ENCODE measurements around the gene PI4KB. TPM values are rescaled to one million over a fixed set of nuclear protein-coding genes. Genes with fewer than 3 reads are reported as not detected.
A peak's percentile ranks its signal among the peaks of the same experiment; 100 is the strongest.

Gene PI4KB
- total and polyA plus RNA-seq, 2 of the 13 experiments (the other 11 are each of a cell fraction or from before 2014, with no cell fraction given) = 19.5 to 29.3 TPM

DNA sequence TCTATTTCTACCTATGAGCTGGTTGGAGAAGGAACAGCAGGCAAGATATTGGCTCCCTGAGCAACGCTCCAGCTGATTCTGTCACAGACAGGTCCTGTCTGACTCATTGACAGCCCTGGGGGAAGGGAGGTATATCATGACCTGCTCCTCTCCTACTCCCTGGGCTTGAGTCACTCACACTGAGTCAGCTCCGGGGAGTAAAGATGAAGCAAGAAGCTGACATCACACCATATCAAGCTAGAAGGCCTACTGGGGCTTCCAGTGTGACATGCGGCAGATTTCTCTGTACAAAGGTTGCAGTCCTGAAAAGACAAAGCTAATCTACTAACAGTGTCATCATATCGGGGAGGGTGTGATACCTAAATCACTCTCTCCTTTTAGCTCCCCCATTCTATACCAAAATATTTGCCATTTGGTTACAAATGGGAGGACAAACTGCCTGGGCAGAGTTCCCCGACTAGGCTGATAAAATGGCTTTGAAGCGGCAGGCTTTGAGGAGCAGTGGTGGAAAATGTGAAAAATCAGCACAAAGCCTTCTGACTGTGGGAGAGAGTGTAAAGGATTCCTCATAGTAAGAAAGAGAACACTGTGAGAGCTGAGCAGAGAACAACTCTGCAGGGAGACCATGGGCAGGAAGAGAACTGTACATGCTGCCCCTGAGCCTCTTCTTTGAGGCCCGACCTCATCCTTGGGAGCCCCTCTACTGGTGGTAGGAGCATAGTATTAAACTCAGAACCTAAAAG lies 15.5 kb downstream of the PI4KB start (continued):
- TF ChIP-seq, protein P1, sequence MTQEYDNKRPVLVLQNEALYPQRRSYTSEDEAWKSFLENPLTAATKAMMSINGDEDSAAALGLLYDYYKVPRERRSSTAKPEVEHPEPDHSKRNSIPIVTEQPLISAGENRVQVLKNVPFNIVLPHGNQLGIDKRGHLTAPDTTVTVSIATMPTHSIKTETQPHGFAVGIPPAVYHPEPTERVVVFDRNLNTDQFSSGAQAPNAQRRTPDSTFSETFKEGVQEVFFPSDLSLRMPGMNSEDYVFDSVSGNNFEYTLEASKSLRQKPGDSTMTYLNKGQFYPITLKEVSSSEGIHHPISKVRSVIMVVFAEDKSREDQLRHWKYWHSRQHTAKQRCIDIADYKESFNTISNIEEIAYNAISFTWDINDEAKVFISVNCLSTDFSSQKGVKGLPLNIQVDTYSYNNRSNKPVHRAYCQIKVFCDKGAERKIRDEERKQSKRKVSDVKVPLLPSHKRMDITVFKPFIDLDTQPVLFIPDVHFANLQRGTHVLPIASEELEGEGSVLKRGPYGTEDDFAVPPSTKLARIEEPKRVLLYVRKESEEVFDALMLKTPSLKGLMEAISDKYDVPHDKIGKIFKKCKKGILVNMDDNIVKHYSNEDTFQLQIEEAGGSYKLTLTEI (CRISPR knock-in tag; conservative IDR thresholded peaks at IDR 0.05) = no peak
- TF ChIP-seq ZMYM2 (CRISPR knock-in tag; IDR thresholded peaks at IDR 0.05) (no peak), RAD21 (CRISPR knock-in tag; IDR thresholded peaks at IDR 0.05) (no peak), NR2F1 (CRISPR knock-in tag; IDR thresholded peaks at IDR 0.05) (no peak), CREB1 (IDR thresholded peaks at IDR 0.05) (peak; percentile 53), CREB1 (CRISPR knock-in tag; IDR thresholded peaks at IDR 0.05) (peak; percentile 50; the same call in 1 of the 2 replicates), TGIF2 (CRISPR knock-in tag; IDR thresholded peaks at IDR 0.05) (peak; percentile 80; the same call in 1 of the 2 replicates), MTF1 (CRISPR knock-in tag; IDR thresholded peaks at IDR 0.05) (no peak), JUN (CRISPR knock-in tag; IDR thresholded peaks at IDR 0.05) (peak; percentile 73; the same call in 1 of the 2 replicates), HOXA9 (CRISPR knock-in tag; IDR thresholded peaks at IDR 0.05; ENCODE audit: borderline replicate concordance) (no peak)

DNA sequence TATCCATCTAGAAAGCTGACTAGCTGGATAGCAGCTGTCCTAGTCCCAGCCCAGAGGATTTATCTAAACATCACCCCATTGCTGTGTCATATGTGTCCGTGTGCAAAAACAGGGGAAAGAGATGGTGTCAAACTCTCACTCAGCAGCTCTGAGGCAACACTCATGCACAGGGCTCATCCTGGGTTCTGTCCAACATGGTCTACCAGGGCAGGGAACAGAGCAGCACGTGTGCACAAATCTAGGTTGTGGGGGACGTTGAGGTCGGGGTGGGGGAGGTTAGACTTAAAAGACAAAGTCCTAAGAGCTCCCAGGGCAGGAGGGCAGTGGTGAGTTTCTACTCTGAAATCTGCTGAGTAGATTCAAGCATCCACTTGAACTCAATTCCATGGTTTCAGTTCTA lies 16.2 kb downstream of the PI4KB start:
- no peak for ATAC-seq

More for the DNA sequence above, 16.2 kb downstream of the PI4KB start:
- H3K36me3 ChIP-seq (replicated peaks in 1 of 2; ENCODE audit: control insufficient read depth in 1 of 2, insufficient read depth in 2 of 2, low read length in 2 of 2) = peaks cover 12 to 72% of the 10 kb centered on the region in 2 experiments
- H3K4me1 ChIP-seq (ENCODE audit: insufficient read depth, low read length) = peaks cover 17% of the 10 kb centered on the region
- no peak overlapping the region for H3K4me2 ChIP-seq (ENCODE audit: low read depth, low read length)
- POLR2A ChIA-PET = interaction anchor here (0.7 to 1.7 kb wide), 8 partner anchors 13 to 121 kb away, joined by 3 to 21 read pairs (median 4); partner anchors contain the start of genes PI4KB, PSMD4, SELENBP1 and VPS72
- H3K9ac ChIP-seq (ENCODE audit: insufficient read depth, low read depth, low read length) = no peak overlapping the region
- H3K9me3 ChIP-seq (ENCODE audit: low read length) = no peaks in the 10 kb centered on the region
- no peaks in the 10 kb centered on the region for H3K27me3 ChIP-seq (ENCODE audit: control insufficient read depth in 1 of 2, insufficient read depth in 2 of 2, low read length in 2 of 2)
- no peak for FAIRE-seq
- intact Hi-C loops (cut with micrococcal nuclease; ENCODE audit: unreplicated experiment) (no loop called here), in situ Hi-C loops (cut with HindIII; ENCODE audit: extremely low pct_ligation_motif_present, low pct_unique_long_range_greater_than_20kb) (no loop called here)
- no peaks in the 10 kb centered on the region for H4K20me1 ChIP-seq (ENCODE audit: insufficient read depth, low read length)
- no peak overlapping the region for H3K4me3 ChIP-seq (replicated peaks in 1 of 3; ENCODE audit: insufficient read depth in 1 of 3, low read depth in 2 of 3, low read length in 3 of 3)
- no peak overlapping the region for H3K27ac ChIP-seq (ENCODE audit: extremely low read length, insufficient read depth, low read length)
- CTCF ChIA-PET (ENCODE audit: low intra/inter-chr PET ratio, low total read pairs) = no interaction called here
- no peaks in the 10 kb centered on the region for H3K79me2 ChIP-seq (ENCODE audit: insufficient read depth, low read length)
- H2AFZ ChIP-seq (ENCODE audit: low read length) = no peak overlapping the region
- 90% methylated on average over 4 of the region's 4 CpGs for WGBS (ENCODE audit: low lambda C conversion rate)
- no TSS peak for BruUV-seq (replicated peaks)
- TF ChIP-seq, protein P2, sequence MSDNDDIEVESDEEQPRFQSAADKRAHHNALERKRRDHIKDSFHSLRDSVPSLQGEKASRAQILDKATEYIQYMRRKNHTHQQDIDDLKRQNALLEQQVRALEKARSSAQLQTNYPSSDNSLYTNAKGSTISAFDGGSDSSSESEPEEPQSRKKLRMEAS (IDR thresholded peaks at IDR 0.05) = no peak
- TF ChIP-seq, protein P3, sequence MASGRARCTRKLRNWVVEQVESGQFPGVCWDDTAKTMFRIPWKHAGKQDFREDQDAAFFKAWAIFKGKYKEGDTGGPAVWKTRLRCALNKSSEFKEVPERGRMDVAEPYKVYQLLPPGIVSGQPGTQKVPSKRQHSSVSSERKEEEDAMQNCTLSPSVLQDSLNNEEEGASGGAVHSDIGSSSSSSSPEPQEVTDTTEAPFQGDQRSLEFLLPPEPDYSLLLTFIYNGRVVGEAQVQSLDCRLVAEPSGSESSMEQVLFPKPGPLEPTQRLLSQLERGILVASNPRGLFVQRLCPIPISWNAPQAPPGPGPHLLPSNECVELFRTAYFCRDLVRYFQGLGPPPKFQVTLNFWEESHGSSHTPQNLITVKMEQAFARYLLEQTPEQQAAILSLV (CRISPR knock-in tag; IDR thresholded peaks at IDR 0.05; ENCODE audit: borderline replicate concordance) = no peak
- no peak for TF ChIP-seq ZFP90 (CRISPR knock-in tag; IDR thresholded peaks at IDR 0.05; ENCODE audit: borderline replicate concordance)
- TF ChIP-seq, protein P4, sequence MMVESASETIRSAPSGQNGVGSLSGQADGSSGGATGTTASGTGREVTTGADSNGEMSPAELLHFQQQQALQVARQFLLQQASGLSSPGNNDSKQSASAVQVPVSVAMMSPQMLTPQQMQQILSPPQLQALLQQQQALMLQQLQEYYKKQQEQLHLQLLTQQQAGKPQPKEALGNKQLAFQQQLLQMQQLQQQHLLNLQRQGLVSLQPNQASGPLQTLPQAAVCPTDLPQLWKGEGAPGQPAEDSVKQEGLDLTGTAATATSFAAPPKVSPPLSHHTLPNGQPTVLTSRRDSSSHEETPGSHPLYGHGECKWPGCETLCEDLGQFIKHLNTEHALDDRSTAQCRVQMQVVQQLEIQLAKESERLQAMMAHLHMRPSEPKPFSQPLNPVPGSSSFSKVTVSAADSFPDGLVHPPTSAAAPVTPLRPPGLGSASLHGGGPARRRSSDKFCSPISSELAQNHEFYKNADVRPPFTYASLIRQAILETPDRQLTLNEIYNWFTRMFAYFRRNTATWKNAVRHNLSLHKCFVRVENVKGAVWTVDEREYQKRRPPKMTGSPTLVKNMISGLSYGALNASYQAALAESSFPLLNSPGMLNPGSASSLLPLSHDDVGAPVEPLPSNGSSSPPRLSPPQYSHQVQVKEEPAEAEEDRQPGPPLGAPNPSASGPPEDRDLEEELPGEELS (CRISPR knock-in tag; IDR thresholded peaks at IDR 0.05) = no peak
- DNase-seq (ENCODE audit: low spot score) = no peak

Data from HepG2 (cell line).